Small intestine (tissue), 4 donors: ENCODE results near the gene BPGM. TPM values are rescaled to one million over a fixed set of nuclear protein-coding genes. Genes with fewer than 3 reads are reported as not detected.

Experiments
- polyA plus RNA-seq, 4 donors: library from polyadenylated mRNA; stranded (reverse) in 3 of 4; unstranded in 1 of 4; fragments of 200-250 nt in 3 of 4; fragments of 120-200 nt in 1 of 4; gene quantifications; one replicate each; pipeline versions ENCODE4 v1.2.1 to v1.2.3, GENCODE V29; 2013
- donor health status: healthy with polysubstance abuse.
- donor health status: Bipolar disorder and iron deficiency.
- donor health status: healthy.

Gene BPGM
- polyA plus RNA-seq, 4 donors, result 9.9 to 15.4 (median 12.0) TPM

Other genes starting within 250 kb of the BPGM start
- 10 to 100 TPM; 10.3 to 57.6 (median 28.3) TPM for gene AKR1B1, start 187.8 kb upstream of the BPGM start, polyA plus RNA-seq
- gene AKR1B10, start 119.3 kb upstream of the BPGM start, polyA plus RNA-seq, result 1,000 to 10,000 TPM in 2 of 4 donors, 100 to 1,000 TPM in 1, under 1 TPM in 1; 0.22 to 1,513 (median 801) TPM
- gene AKR1B15, start 97.7 kb upstream of the BPGM start, polyA plus RNA-seq, result under 1 TPM in 1 of 4 donors, not detected in 3; 0.49 TPM
- 10 to 100 TPM in 3 of 4 donors, 1 to 10 TPM in 1; 3.4 to 70.8 (median 45.3) TPM for gene CALD1, start 132.8 kb downstream of the BPGM start, polyA plus RNA-seq